ENCODE results near the gene LGALS3BP.

The LGALS3BP gene

GRCh38 chr17:79019632-79020584 is 40.2 kb upstream of the LGALS3BP start:
- peak; percentile 87 for DNase-seq (ENCODE audit: low read depth)
- TF ChIP-seq CTCF (conservative IDR thresholded peaks at IDR 0.05; ENCODE audit: control insufficient read depth, insufficient read depth, low read depth, low read length), result peak; percentile 80
- no peak overlapping the region for H3K4me3 ChIP-seq (ENCODE audit: control insufficient read depth, low read depth, low read length)

GRCh38 chr17:79019261-79019631 is 39.5 kb upstream of the LGALS3BP start:
- H3K4me3 ChIP-seq (ENCODE audit: control insufficient read depth, low read depth, low read length), result no peak overlapping the region
- no peak for TF ChIP-seq CTCF (conservative IDR thresholded peaks at IDR 0.05; ENCODE audit: control insufficient read depth, insufficient read depth, low read depth, low read length)
- no peak for DNase-seq (ENCODE audit: low read depth)

GRCh38 chr17:79018370-79018695 is 38.6 kb upstream of the LGALS3BP start:
- H3K4me3 ChIP-seq (ENCODE audit: control insufficient read depth, low read depth, low read length), result no peak overlapping the region
- no peak for DNase-seq (ENCODE audit: low read depth)
- TF ChIP-seq CTCF (conservative IDR thresholded peaks at IDR 0.05; ENCODE audit: control insufficient read depth, insufficient read depth, low read depth, low read length), result no peak

GRCh38 chr17:79017546-79018369 is 38.0 kb upstream of the LGALS3BP start:
- TF ChIP-seq CTCF (conservative IDR thresholded peaks at IDR 0.05; ENCODE audit: control insufficient read depth, insufficient read depth, low read depth, low read length), result no peak
- no peak for DNase-seq (ENCODE audit: low read depth)
- no peak overlapping the region for H3K4me3 ChIP-seq (ENCODE audit: control insufficient read depth, low read depth, low read length)

- DNase-seq (ENCODE audit: low read depth), result no peak
- TF ChIP-seq CTCF (conservative IDR thresholded peaks at IDR 0.05; ENCODE audit: control insufficient read depth, insufficient read depth, low read depth, low read length), result no peak
- H3K4me3 ChIP-seq (ENCODE audit: control insufficient read depth, low read depth, low read length), result no peak overlapping the region
Measured at GRCh38 chr17:79014158-79014758, 34.5 kb upstream of the LGALS3BP start.

GRCh38 chr17:79012563-79013134 is 32.9 kb upstream of the LGALS3BP start:
- no peak for TF ChIP-seq CTCF (conservative IDR thresholded peaks at IDR 0.05; ENCODE audit: control insufficient read depth, insufficient read depth, low read depth, low read length)
- no peak overlapping the region for H3K4me3 ChIP-seq (ENCODE audit: control insufficient read depth, low read depth, low read length)
- DNase-seq (ENCODE audit: low read depth), result no peak
